ENCODE data around the gene PWP1. TPM values are rescaled to one million over a fixed set of nuclear protein-coding genes. Genes with fewer than 3 reads are reported as not detected.

The PWP1 gene
- total and polyA plus RNA-seq, 9 of the 15 experiments (the other 6 are each of a cell fraction or from before 2014, with no cell fraction given) = 61.6 to 401 (median 111) TPM

GRCh38 chr12:107660235-107660634 is 25.4 kb upstream of the PWP1 start (continued):
- no peak for TF ChIP-seq ZNF592 (IDR thresholded peaks at IDR 0.05)
- TF ChIP-seq EHMT2 (IDR thresholded peaks at IDR 0.05) = no peak
- TF ChIP-seq KDM1A (IDR thresholded peaks at IDR 0.05) = no peak
- TF ChIP-seq ETV1 (tag; conservative IDR thresholded peaks at IDR 0.05; ENCODE audit: low read depth) = peak; percentile 31; the same call in 1 of the 2 replicates
- TF ChIP-seq WHSC1 (IDR thresholded peaks at IDR 0.05; ENCODE audit: low read length) = no peak
- TF ChIP-seq NR4A1 (CRISPR knock-in tag; IDR thresholded peaks at IDR 0.05) = no peak
- TF ChIP-seq NR4A1 (tag; IDR thresholded peaks at IDR 0.05) = no peak
- TF ChIP-seq NELFE (IDR thresholded peaks at IDR 0.05; ENCODE audit: insufficient read depth, insufficient read length) = no peak
- TF ChIP-seq NRF1 (conservative IDR thresholded peaks at IDR 0.05 in 1 of 2, IDR thresholded peaks at IDR 0.05 in 1 of 2) = 0 out of 4 replicates have a peak, but pooled peaks of 1 of the 2 experiments have one; percentile 7
- no peak for TF ChIP-seq ZNF449 (CRISPR knock-in tag; IDR thresholded peaks at IDR 0.05)
- peak; percentile 63; the same call in 1 of the 2 replicates for TF ChIP-seq MAFK (IDR thresholded peaks at IDR 0.05; ENCODE audit: low read length)
- no peak for TF ChIP-seq ZNF318 (IDR thresholded peaks at IDR 0.05; ENCODE audit: borderline replicate concordance in 1 of 2, low read depth in 1 of 2)
- no peak for TF ChIP-seq SNRNP70 (optimal IDR thresholded peaks at IDR 0.05; ENCODE audit: low read depth, low read length)
- no peak for TF ChIP-seq ZBTB1 (CRISPR knock-in tag; IDR thresholded peaks at IDR 0.05; ENCODE audit: borderline replicate concordance, low read depth)
- TF ChIP-seq NFE2 (IDR thresholded peaks at IDR 0.05; ENCODE audit: low read depth) = peak; percentile 81
- TF ChIP-seq DDX20 (tag; IDR thresholded peaks at IDR 0.05; ENCODE audit: low read depth) = no peak
